GM19397 (cell line): ENCODE data around the gene ZNF106.

Experiments
- ATAC-seq: cut with Tn5 transposase; IDR thresholded peaks from one replicate; pipeline ENCODE4 v1.9.1; 2021; ENCODE audit warnings: mild to moderate bottlenecking, moderate library complexity; ENCODE audit not compliant: unreplicated experiment

ZNF106 gene

DNA sequence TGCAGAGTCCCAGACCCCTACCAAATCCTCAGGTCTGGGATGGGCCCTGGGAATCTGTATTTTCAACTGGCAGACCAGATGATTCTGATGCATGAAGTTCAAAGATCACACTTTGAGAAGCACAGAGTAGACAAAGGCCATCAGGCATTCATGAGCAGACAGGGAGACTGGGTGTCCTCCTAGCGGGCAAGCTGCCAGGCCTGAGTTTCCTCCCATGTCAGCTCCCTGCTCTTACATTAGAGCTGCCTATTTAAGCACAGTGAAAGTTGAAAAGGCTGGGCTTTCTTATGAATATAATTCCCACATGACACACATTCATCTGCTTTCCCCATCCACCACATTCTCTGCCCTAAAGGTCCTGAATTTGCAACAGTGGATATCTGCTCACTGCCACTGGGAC, 117.7 kb downstream of the ZNF106 start:
- no peak for ATAC-seq

DNA sequence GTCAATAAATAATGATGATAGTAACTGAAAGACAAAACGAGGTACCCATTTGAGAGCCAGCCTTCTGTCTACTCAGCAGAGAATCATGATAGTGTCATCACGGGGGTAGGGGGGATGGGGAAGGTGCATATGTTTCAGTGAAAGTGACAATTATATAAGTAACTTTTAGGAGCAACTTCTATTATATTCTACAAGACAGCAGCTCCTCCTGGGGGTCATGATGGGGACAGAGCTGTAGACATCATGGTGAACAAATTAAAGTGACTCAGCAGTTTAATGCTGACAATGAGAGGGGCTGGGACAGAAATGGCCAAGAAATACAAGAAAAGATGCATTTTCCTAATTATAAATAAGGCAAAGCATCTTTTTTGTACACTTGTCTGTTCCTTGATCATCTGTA, 119.8 kb downstream of the ZNF106 start:
- no peak for ATAC-seq

- ATAC-seq: no peak
Measured at GRCh38 chr15:42368096-42368495, 122.8 kb downstream of the ZNF106 start.

- no peak for ATAC-seq
Measured at GRCh38 chr15:42367041-42367440, 123.9 kb downstream of the ZNF106 start.

GRCh38 chr15:42365921-42366550, 124.9 kb downstream of the ZNF106 start:
- ATAC-seq: no peak

- no peak for ATAC-seq
Measured at GRCh38 chr15:42364529-42364928, 126.4 kb downstream of the ZNF106 start.

GRCh38 chr15:42363942-42364341, 127.0 kb downstream of the ZNF106 start:
- ATAC-seq: no peak

GRCh38 chr15:42363487-42363886, 127.5 kb downstream of the ZNF106 start:
- ATAC-seq: no peak
